ENCODE results near the gene EDEM3.
"Not testable (repeated sequence)": the region's sequence is repeated elsewhere in the genome, so short reads cannot be mapped to it uniquely, and the experiment has no call there.

The EDEM3 gene

DNA sequence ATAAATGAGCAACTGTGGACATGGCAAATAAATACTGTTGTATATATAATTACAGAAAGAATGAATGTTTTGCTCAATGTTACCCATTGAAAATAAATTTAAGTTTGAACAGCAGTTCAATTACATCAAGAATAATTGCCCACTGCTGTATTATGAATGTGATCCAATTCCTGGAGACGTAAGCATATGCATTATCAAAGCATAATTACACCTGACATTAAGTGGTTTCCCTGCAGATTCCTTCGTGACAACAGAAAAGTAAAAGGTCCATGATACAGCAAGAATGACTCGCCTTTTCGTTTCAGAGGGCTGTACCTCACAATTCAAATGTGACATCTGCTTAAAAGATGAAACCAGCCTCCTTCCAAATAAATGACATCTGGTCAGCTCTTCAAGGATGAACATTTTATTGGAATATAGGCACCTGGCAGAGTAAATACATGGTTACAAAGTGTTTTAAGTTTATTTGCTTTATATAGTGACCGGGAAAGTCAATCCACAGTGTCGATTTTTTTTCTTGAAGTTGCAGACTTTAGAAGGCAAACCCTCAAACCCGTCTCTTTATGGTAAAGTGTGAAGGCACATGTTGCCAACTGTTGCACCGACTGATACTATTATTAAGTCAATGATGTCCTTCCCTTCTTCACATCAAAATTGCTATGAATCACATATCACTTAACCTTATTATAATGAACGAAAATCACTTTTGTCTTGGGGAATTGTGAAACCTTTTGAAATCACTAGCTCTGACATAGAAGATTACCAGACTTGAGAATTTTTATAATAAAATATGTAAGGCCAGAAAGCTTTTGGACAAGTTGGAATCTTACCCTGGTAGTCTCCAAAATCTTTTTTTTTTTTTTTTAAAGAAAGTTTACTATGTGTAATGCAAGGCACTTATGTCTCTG lies 36.2 kb upstream of the EDEM3 start:
- Histone ChIP-seq H3K27ac (ENCODE audit: low read depth, low read length) (no peak overlapping the region), H3K9ac (ENCODE audit: low read depth, low read length) (no peak overlapping the region), H3K9me3 (ENCODE audit: control insufficient read depth, insufficient read depth, low read length) (no peaks in the 10 kb centered on the region), H3K36me3 (ENCODE audit: control insufficient read depth, insufficient read depth, low read length) (no peaks in the 10 kb centered on the region), H3K27me3 (ENCODE audit: control insufficient read depth, insufficient read depth, low read length) (no peaks in the 10 kb centered on the region), H3K4me1 (ENCODE audit: control insufficient read depth, insufficient read depth, low read length) (no peaks in the 10 kb centered on the region), H3K4me3 (ENCODE audit: low read depth, low read length) (no peak overlapping the region)

DNA sequence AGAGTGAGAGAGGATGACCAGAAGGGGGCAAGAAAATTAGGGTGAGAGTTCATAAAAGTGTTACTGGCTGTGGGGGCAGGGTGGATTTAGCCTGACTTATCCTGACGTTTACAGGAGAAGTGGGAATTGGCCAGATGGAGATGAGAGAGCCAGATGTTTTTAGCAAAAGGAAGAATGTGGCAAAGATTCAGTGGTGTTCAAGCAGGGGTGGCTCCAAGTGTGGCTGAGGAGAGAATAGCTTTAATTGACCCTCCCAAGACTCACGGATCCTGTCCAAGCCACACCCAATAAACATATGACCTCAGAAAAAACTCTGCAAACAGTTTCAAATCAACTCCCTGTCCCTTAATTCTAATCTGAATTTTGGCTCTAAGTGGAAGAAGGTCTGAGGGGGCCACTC lies 35.2 kb upstream of the EDEM3 start:
- H3K4me1 ChIP-seq (ENCODE audit: control insufficient read depth, insufficient read depth, low read length): no peaks in the 10 kb centered on the region
- no peaks in the 10 kb centered on the region for H3K9me3 ChIP-seq (ENCODE audit: control insufficient read depth, insufficient read depth, low read length)
- H3K4me3 ChIP-seq (ENCODE audit: low read depth, low read length): no peak overlapping the region
- no peaks in the 10 kb centered on the region for H3K27me3 ChIP-seq (ENCODE audit: control insufficient read depth, insufficient read depth, low read length)
- no peak overlapping the region for H3K9ac ChIP-seq (ENCODE audit: low read depth, low read length)
- H3K36me3 ChIP-seq (ENCODE audit: control insufficient read depth, insufficient read depth, low read length): no peaks in the 10 kb centered on the region
- H3K27ac ChIP-seq (ENCODE audit: low read depth, low read length): no peak overlapping the region

- no peak overlapping the region for H3K9ac ChIP-seq (ENCODE audit: low read depth, low read length)
- no peak overlapping the region for H3K27ac ChIP-seq (ENCODE audit: low read depth, low read length)
- H3K27me3 ChIP-seq (ENCODE audit: control insufficient read depth, insufficient read depth, low read length): no peaks in the 10 kb centered on the region
- H3K4me1 ChIP-seq (ENCODE audit: control insufficient read depth, insufficient read depth, low read length): no peaks in the 10 kb centered on the region
- no peaks in the 10 kb centered on the region for H3K36me3 ChIP-seq (ENCODE audit: control insufficient read depth, insufficient read depth, low read length)
- H3K4me3 ChIP-seq (ENCODE audit: low read depth, low read length): no peak overlapping the region
- peaks cover 5% of the 10 kb centered on the region for H3K9me3 ChIP-seq (ENCODE audit: control insufficient read depth, insufficient read depth, low read length)
Observed at GRCh38 chr1:184788970-184789369, 34.3 kb upstream of the EDEM3 start.

DNA sequence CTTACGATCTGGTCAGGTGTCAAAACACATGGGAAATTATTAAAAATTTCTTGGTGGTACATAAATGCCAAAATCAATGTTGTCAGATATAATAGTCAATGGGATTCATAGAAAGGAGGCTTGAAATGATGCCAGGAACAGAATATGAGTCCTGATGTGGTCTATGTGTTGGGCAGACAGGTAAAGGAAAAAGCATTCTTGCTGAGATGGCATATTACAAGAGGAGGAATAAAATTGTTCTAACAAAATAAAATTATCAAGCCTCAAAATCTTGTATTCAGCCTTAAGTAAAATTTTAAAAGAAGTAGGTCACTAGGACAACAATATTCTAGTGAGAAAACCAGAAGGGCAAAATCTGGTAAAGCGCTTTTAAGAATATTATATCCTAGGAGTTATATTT lies 30.9 kb upstream of the EDEM3 start:
- Histone ChIP-seq H3K9me3 (ENCODE audit: control insufficient read depth, insufficient read depth, low read length) (peaks cover 11% of the 10 kb centered on the region), H3K4me3 (ENCODE audit: low read depth, low read length) (no peak overlapping the region), H3K4me1 (ENCODE audit: control insufficient read depth, insufficient read depth, low read length) (no peaks in the 10 kb centered on the region)

DNA sequence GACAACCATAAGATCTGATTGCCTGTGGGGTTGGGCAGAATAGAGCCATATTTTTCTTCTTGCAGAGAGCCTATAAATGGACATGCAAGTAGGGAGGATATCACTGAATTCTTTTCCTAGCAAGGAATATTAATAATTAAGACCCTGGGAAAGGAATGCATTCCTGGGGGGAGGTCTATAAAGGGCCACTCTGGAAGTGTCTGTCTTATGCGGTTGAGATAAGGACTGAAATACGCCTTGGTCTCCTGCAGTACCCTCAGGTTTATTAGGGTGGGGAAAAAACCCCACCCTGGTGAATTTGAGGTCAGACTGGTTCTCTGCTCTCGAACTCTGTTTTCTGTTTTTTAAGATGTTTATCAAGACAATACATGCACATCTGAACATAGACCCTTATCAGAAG lies 29.1 kb upstream of the EDEM3 start:
- not testable (repeated sequence) for H3K27ac ChIP-seq (ENCODE audit: low read depth, low read length); H3K27me3 ChIP-seq (ENCODE audit: control insufficient read depth, insufficient read depth, low read length); H3K4me1 ChIP-seq (ENCODE audit: control insufficient read depth, insufficient read depth, low read length); H3K4me3 ChIP-seq (ENCODE audit: low read depth, low read length); H3K36me3 ChIP-seq (ENCODE audit: control insufficient read depth, insufficient read depth, low read length); H3K9ac ChIP-seq (ENCODE audit: low read depth, low read length)
- peaks cover 11% of the 10 kb centered on the region for H3K9me3 ChIP-seq (ENCODE audit: control insufficient read depth, insufficient read depth, low read length)

More for the DNA sequence above, 30.9 kb upstream of the EDEM3 start:
- Histone ChIP-seq H3K9ac (ENCODE audit: low read depth, low read length) (no peak overlapping the region), H3K27me3 (ENCODE audit: control insufficient read depth, insufficient read depth, low read length) (no peaks in the 10 kb centered on the region), H3K36me3 (ENCODE audit: control insufficient read depth, insufficient read depth, low read length) (no peaks in the 10 kb centered on the region), H3K27ac (ENCODE audit: low read depth, low read length) (no peak overlapping the region)

DNA sequence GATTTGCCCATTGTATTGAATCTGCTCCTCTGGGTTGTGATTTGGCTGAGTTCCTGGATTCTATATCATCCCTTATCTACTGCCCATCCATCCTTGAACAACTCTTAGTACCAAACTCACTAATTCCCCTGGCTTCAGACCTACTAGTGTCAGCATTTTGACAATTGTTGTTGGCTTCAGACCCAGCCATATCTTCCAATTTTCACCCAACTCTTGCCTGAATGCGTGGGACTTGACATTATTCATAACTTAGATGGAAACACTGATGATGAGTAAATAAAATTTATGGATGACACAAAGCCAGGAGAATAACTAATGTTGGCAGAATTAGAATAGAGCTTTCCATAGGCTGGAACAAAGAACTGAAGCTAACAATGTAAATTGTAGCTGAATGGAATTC lies 27.3 kb upstream of the EDEM3 start:
- H3K9me3 ChIP-seq (ENCODE audit: control insufficient read depth, insufficient read depth, low read length): peaks cover 11% of the 10 kb centered on the region
- no peaks in the 10 kb centered on the region for H3K27me3 ChIP-seq (ENCODE audit: control insufficient read depth, insufficient read depth, low read length)
- no peak overlapping the region for H3K4me3 ChIP-seq (ENCODE audit: low read depth, low read length)
- no peak overlapping the region for H3K27ac ChIP-seq (ENCODE audit: low read depth, low read length)
- no peaks in the 10 kb centered on the region for H3K36me3 ChIP-seq (ENCODE audit: control insufficient read depth, insufficient read depth, low read length)
- H3K9ac ChIP-seq (ENCODE audit: low read depth, low read length): no peak overlapping the region
- H3K4me1 ChIP-seq (ENCODE audit: control insufficient read depth, insufficient read depth, low read length): no peaks in the 10 kb centered on the region

DNA sequence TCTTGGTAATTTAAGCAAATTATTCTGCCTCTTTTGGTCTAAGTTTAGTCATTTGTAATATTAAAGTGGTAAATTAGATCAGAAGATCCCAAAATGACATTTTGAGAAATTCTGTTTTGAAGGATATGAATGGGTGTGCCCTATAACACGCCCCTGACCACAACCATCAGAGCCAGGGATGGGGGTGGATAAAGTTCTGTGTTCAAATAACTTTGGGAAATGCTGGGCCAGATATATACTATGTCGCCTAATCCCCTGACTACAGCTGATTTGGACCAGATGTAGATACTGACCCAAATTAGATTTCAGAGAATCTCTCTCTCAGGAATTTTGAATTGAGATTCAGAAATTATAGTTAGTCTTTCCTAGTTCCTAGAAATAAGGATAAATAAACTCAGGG lies 21.2 kb upstream of the EDEM3 start:
- Histone ChIP-seq H3K27me3 (ENCODE audit: control insufficient read depth, insufficient read depth, low read length) (no peaks in the 10 kb centered on the region), H3K4me1 (ENCODE audit: control insufficient read depth, insufficient read depth, low read length) (no peaks in the 10 kb centered on the region), H3K9me3 (ENCODE audit: control insufficient read depth, insufficient read depth, low read length) (no peaks in the 10 kb centered on the region), H3K9ac (ENCODE audit: low read depth, low read length) (no peak overlapping the region), H3K4me3 (ENCODE audit: low read depth, low read length) (no peak overlapping the region), H3K27ac (ENCODE audit: low read depth, low read length) (no peak overlapping the region), H3K36me3 (ENCODE audit: control insufficient read depth, insufficient read depth, low read length) (no peaks in the 10 kb centered on the region)

DNA sequence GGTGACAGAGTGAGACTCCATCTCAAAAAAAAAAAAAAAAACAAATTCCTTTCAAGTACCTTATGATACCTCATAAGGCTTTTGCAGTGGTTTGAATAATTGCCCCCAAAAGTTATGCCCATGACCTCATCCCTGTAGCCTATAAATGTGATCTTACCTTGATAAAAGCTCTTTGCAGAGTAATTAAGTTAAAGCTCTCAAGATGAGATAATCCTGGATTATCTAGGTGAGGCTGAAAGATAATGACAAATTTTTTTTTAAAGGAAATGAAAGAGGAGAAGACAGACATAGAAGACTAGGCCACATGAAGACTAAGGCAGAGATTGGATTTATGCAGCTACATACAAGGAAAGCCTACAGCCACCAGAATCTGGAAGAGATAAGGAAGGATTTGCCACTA lies 20.7 kb upstream of the EDEM3 start:
- Histone ChIP-seq H3K36me3 (ENCODE audit: control insufficient read depth, insufficient read depth, low read length) (no peaks in the 10 kb centered on the region), H3K4me1 (ENCODE audit: control insufficient read depth, insufficient read depth, low read length) (no peaks in the 10 kb centered on the region), H3K27ac (ENCODE audit: low read depth, low read length) (no peak overlapping the region), H3K9ac (ENCODE audit: low read depth, low read length) (no peak overlapping the region), H3K4me3 (ENCODE audit: low read depth, low read length) (no peak overlapping the region), H3K9me3 (ENCODE audit: control insufficient read depth, insufficient read depth, low read length) (no peaks in the 10 kb centered on the region), H3K27me3 (ENCODE audit: control insufficient read depth, insufficient read depth, low read length) (no peaks in the 10 kb centered on the region)

- Histone ChIP-seq H3K9ac (ENCODE audit: low read depth, low read length) (no peak overlapping the region), H3K4me3 (ENCODE audit: low read depth, low read length) (no peak overlapping the region), H3K4me1 (ENCODE audit: control insufficient read depth, insufficient read depth, low read length) (no peaks in the 10 kb centered on the region), H3K27me3 (ENCODE audit: control insufficient read depth, insufficient read depth, low read length) (no peaks in the 10 kb centered on the region), H3K36me3 (ENCODE audit: control insufficient read depth, insufficient read depth, low read length) (no peaks in the 10 kb centered on the region), H3K9me3 (ENCODE audit: control insufficient read depth, insufficient read depth, low read length) (no peaks in the 10 kb centered on the region), H3K27ac (ENCODE audit: low read depth, low read length) (no peak overlapping the region)
Observed at GRCh38 chr1:184773762-184774320, 19.2 kb upstream of the EDEM3 start.

- Histone ChIP-seq H3K4me3 (ENCODE audit: low read depth, low read length) (no peak overlapping the region), H3K4me1 (ENCODE audit: control insufficient read depth, insufficient read depth, low read length) (no peaks in the 10 kb centered on the region), H3K27ac (ENCODE audit: low read depth, low read length) (no peak overlapping the region), H3K36me3 (ENCODE audit: control insufficient read depth, insufficient read depth, low read length) (no peaks in the 10 kb centered on the region), H3K9ac (ENCODE audit: low read depth, low read length) (no peak overlapping the region), H3K27me3 (ENCODE audit: control insufficient read depth, insufficient read depth, low read length) (no peaks in the 10 kb centered on the region), H3K9me3 (ENCODE audit: control insufficient read depth, insufficient read depth, low read length) (no peaks in the 10 kb centered on the region)
Observed at GRCh38 chr1:184771190-184771691, 16.6 kb upstream of the EDEM3 start.

GRCh38 chr1:184770181-184770979 lies 15.7 kb upstream of the EDEM3 start:
- H3K27ac ChIP-seq (ENCODE audit: low read depth, low read length): no peak overlapping the region

More at GRCh38 chr1:184770181-184770979, 15.7 kb upstream of the EDEM3 start:
- Histone ChIP-seq H3K4me1 (ENCODE audit: control insufficient read depth, insufficient read depth, low read length) (no peaks in the 10 kb centered on the region), H3K9ac (ENCODE audit: low read depth, low read length) (no peak overlapping the region), H3K36me3 (ENCODE audit: control insufficient read depth, insufficient read depth, low read length) (no peaks in the 10 kb centered on the region), H3K27me3 (ENCODE audit: control insufficient read depth, insufficient read depth, low read length) (no peaks in the 10 kb centered on the region), H3K4me3 (ENCODE audit: low read depth, low read length) (no peak overlapping the region), H3K9me3 (ENCODE audit: control insufficient read depth, insufficient read depth, low read length) (no peaks in the 10 kb centered on the region)

Data from HUES48 (cell line).